GM18870 (cell line): Measurements from ENCODE around the gene TXNDC9.
"Not testable (repeated sequence)": the region's sequence is repeated elsewhere in the genome, so short reads cannot be mapped to it uniquely, and the experiment has no call there.

Source experiments
- ATAC-seq: cut with Tn5 transposase; IDR thresholded peaks from one replicate; pipeline ENCODE4 v1.9.1; 2021; ENCODE audit warnings: moderate library complexity; ENCODE audit not compliant: unreplicated experiment

TXNDC9 gene

DNA sequence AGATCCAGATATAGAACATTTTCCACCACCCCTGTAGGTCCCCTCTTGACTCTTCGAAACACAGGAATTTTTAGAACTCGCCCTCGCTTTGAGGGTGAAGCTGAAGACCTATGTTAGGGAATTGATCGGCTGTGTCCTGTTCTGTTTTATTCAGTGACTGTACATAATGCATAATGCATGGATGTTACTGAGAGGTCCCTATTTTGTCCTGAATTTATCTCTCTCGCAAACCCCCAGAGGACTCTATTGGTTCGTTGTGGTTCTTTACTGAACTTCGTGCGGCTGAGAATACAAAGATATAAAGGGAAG, 625 bp upstream of the TXNDC9 start:
- ATAC-seq, result peak; percentile 11

- no peak for ATAC-seq
Measured at GRCh38 chr2:99325384-99325783, 10.7 kb downstream of the TXNDC9 start.

DNA sequence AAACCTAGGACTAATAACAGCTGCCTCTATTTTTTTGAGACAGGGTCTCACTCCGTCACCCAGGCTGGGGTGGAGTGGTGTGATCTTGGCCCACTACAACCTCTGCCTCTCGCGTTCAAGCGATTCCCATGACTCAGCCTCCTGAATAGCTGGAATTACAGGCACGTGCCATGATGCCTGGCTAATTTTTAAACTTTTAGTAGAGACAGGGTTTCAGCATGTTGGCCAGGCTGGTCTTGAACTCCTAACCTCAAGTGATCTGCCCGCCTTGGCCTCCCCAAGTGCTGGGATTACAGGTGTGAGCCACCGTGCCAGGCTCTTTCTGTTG, 18.3 kb downstream of the TXNDC9 start:
- ATAC-seq, result not testable (repeated sequence)

- no peak for ATAC-seq
Measured at GRCh38 chr2:99317161-99317872, 18.8 kb downstream of the TXNDC9 start.

GRCh38 chr2:99301097-99301496, 35.0 kb downstream of the TXNDC9 start, which contains the start of gene LYG1:
LYG1 (minus strand) TSS chr2:99301197; CDS start chr2:99295670, 5,527 bp downstream.
- ATAC-seq, result not testable (repeated sequence)

DNA sequence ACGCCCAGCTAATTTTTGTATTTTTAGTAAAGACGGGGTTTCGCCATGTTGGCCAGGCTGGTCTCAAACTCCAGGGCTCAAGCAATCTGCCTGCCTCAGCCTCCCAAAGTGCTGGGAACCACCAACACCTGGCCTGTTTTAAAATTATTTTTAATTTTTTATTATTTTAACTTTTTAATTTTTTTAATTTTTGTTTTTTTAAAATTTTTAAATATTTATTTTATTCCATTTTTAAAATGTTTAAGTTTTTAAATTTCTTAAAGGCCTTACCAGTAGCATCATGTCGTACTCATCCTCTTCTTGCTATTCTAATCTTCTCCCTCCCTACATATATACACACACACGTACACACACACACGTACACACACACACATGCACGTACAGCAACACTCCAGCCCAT, 36.6 kb downstream of the TXNDC9 start:
- ATAC-seq, result no peak

- no peak for ATAC-seq
Measured at GRCh38 chr2:99297994-99298393, 38.1 kb downstream of the TXNDC9 start.

DNA sequence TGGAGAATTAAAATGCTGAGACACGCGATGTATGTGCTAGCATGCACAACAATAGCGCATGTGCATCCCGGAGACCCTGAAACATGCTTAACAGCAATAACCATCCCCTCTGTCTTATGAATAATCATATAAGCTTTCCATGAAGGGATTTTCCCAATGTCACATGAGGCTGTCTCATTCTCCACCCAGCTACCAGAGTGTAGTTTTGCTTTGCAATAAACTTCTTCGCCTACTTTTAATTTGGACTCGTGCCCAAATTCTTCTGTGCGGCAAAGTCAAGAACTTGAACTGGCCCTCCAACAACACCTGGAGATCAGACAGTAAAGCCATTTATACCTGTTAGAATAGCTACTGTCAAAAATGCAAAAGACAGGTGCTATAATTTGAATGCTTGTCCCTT, 50.6 kb downstream of the TXNDC9 start:
- ATAC-seq, result no peak

GRCh38 chr2:99279969-99280695, 56.0 kb downstream of the TXNDC9 start:
- no peak for ATAC-seq

DNA sequence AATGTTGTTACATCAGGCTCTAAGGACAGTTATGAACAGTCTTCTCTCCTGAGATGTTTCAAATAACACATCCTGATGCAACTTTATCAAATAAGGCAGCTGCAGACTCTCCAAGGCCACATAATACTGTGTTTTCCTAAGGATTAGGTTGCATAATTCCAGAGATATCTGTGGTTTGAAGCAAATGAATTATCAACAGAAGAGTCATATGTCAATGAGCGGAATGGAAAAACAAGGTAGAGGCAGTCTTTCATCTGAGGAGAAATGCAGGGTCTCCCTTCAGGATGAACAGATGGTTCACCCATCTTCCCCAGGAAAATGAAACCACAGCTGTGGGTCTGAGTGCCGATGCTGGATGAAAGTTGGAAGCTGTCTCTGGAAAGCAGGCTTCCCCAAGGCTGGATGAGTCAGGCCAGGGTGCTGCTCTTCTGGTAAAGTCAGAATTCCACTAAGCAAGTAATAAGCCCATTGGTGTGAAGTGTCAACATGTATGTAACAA, 57.3 kb downstream of the TXNDC9 start:
- no peak for ATAC-seq

DNA sequence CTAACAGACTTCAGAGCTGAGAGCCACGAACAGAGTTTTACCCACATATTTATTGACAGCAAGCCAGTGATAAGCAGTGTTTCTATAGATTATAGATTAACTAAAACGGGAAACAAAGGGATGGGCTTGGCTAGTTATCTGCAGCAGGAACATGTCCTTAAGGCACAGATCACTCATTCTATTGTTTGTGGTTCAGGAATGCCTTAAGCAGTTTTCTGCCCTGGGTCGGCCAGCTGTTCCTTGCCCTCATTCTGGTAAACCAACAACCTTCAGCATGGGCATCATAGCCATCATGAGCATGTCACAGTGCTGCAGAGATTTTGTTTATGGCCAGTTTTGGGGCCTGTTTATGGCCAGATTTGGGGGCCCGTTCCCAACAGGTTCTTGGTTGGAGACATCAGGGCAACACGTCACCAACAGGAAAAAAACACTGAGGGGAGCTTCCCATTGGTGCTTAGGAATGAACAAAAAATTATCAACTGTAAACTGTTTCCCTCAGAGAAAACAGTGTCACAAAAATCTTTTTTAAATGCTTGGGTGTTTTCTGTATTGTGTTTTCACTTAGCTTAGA, 57.9 kb downstream of the TXNDC9 start:
- not testable (repeated sequence) for ATAC-seq

GRCh38 chr2:99275882-99276281, 60.3 kb downstream of the TXNDC9 start:
- ATAC-seq, result no peak
